GM21619 (cell line): Measurements from ENCODE around the gene PLEKHM3.
"Not testable (repeated sequence)": the region's sequence is repeated elsewhere in the genome, so short reads cannot be mapped to it uniquely, and the experiment has no call there.

Source experiments
- ATAC-seq: cut with Tn5 transposase; IDR thresholded peaks from one replicate; pipeline ENCODE4 v1.9.1; 2021; ENCODE audit not compliant: unreplicated experiment

PLEKHM3 gene

DNA sequence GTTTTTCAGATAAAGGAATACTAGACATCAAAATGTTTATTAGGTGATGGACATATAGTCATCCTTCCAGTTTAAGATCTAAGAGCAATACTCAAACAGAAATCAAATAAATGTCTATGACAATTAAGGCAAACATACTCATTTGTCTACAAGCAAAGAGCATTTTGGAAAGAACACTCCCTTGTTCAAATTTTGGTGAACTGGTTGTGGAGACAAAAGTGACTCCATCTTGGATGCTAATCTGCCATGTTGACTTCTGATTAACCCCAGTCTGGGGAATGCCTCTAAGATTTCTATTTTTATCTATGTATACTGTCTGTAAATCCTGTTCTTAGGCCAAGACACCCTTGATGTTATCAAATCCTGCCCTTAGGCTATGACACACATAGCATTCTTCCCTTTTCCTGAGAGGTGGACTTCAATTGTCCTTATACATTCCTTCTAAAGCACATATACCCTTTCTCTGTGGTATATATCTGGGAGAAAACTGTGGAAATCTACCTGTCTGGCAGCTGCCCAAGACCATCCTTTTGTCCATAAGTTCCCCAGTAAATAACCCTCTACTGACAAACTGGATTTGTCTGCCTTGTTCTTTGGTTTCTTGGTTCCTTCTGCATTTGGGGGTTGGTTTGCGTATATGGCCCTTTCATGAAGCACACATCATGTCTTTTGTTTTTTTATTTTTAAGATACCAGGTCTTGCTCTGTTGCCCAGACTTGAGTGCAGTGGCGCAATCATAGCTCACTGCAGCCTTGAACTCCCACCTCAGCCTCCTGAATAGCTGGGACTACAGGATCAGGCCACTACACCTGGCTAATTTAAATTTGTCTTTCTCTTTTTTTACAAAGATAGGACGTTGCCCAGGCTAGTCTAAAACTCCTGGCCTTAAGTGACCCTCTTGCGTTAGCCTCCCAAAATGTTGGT lies 12.5 kb upstream of the PLEKHM3 start:
- no peak for ATAC-seq

DNA sequence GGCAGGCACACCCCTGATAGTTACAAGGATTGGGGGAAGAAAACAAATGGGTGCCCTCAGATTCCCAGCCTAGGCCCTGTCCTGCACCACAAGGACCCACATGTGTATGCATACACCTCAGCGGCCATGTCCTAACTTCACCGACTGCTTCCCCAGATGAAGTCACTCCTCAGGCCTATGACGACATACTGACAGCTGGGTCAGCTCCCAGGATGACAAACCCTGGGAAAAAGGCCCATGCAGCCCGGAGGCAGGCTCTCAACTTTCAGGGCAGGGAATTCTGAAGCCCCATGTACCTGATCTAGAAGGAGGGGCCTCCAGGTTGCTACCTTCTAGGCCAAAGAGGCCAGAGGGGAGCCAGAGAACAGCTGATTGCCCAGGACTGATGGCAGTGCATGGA lies 11.0 kb upstream of the PLEKHM3 start:
- ATAC-seq, result no peak

DNA sequence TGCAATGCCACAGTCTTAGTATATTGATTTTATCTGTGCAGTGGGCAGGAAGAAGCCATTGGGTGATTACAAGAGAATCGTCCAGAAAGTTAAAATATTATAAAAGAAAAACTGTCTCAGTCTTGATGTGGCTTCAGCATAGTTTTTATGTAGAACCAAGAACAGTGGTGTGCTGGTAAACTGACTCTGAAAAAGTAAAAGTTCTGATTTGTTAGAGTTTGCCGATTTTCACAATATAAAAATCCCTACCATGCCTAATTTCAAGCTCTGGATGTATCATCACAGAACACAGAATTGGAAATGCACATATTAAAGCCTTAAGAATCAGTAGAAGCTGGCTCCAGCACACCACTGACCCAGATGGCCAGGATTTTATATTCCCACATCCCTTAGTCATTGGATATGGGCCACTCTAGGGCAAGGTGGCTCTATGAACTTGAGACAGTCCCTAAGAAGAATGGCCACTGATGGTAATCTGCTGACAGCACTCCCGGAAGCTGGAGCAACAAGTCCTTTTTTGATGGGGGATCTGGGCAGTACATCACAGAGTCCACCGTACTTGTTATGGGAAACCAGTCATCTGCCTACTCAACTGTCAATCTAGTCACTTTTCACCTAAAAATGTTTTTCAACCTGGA lies 9.3 kb upstream of the PLEKHM3 start:
- no peak for ATAC-seq

DNA sequence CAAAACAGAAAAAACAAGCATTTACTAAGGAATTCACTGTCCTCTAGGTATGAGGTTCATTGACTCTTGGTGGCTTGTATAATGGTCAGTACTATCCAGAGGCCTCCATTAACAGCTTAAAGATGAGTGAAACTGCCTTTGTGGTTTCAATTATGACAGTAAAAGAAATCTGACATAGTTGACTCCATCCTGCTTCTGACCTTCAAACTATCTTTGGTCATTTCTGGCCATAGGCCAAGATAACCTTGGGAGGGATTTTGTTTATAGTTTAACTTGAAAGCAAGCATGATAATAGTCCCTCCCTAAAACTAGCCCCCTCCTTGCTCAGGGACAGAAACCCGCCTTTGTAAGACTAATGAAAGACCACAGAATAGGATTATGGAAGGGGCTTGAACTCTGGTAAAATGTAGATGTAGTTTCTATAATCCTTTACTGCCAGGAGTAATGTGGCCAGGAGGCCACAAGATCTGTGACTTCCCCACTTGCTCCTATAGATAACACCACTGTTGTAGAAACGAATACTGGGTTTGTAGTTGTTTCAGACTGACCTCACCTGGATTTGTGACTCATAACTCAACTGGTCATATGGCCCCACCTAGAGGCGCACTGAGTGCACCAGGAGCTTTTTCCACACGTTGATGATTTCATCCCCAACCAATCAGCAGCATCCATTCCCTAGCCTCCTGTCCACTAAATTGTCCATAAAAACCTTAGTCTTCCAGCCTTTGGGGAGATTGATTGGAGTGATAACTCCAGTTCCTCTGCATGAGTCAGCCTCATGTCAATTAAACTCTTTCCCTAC lies 8.6 kb upstream of the PLEKHM3 start:
- peak; percentile 89 for ATAC-seq

DNA sequence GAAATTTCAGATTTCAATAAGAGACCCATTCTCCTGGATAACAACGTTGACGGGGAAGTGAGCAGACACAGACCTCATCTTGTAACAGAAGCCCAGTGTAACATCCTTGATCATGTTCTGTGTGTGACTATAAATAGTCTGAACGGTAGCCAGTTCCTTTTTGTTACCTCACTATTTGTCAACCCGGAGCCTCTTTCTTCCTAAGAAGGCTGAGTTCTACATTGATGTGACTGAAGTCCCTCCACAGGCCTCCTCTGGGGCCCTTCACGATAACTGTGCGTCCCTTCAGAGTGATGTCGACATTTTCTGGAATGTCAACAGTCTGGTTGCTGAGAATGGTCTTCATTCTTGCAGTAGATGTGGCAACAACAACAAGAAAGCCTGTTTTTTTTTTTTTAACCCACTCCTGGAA lies 6.3 kb upstream of the PLEKHM3 start:
- ATAC-seq, result no peak

DNA sequence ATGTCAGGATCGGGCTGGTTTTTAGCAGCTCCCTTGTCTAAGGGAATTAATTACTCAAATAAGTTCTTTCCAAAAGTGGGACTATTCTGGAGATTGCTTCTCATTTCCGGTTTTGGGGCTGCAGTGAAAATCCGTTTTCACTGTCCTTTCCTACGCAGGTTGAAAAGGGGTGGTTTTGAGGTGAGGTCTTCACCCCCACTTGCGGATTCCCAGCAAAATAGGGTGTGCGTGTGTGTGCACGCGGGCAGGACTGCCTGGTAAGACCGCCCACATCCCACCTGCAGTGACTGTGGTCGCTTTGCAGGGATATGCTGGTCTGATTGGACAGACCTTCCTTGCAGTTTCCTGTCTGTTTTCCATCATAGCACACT lies 472 bp upstream of the PLEKHM3 start:
- peak; percentile 13 for ATAC-seq

DNA sequence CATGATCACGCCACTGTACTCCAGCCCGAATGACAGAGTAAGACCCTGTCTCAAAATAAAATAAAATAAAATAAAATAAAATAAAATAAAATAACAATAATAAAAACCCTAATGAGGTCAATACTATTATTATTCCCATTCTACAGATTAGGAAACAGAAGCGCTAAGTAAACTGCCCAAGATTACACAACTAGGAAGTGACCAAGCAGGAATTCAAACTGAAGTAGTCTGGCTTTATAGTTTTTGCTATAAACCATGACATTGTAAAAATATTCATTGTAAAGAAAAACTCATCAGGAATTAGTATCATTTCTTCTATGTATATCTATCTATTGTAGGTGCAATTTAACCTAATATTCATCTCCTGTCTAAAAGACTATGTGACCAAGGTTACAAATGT lies 1.2 kb downstream of the PLEKHM3 start:
- no peak for ATAC-seq

DNA sequence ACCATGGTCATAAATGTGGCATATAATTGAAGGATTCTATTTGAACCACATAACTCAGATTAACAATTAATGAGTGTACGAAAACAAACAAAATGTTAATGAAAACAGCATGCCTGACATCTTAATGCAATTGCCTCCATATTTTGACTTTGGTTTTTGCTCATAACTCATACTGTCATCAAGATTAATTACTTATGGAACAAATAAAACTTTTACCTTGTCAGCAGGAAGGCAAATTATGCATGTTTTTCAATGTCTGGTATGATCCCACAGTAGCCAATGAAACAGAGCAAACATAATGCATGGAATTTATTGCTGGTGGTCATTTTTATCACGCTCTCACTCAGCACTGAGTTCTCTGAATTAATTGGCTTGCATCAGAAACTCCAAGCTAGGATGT lies 5.1 kb downstream of the PLEKHM3 start:
- no peak for ATAC-seq

DNA sequence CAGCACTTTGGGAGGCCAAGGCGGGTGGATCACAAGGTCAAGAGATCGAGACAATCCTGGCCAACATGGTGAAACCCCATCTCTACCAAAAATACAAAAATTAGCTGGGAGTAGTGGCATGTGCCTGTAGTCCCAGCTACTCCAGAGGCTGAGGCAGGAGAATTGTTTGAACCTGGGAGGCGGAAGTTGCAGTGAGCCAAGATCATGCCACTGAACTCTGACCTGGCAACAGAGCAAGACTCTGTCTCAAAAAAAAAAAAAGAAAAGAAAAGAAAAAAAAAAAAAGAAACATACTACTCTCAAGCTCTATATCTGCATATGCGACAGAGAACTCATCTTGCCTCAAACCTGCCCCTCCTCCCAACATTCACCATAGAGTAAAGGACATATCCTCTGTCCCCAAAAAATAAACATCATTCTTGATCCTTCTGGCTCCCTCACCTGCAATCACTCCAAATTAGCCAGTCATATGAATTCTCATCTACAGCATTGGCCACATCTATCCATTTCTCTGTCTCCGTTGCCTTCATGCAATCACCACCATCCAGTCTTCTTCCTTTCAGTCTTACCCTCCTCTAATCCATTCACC lies 7.1 kb downstream of the PLEKHM3 start:
- ATAC-seq, result not testable (repeated sequence)

DNA sequence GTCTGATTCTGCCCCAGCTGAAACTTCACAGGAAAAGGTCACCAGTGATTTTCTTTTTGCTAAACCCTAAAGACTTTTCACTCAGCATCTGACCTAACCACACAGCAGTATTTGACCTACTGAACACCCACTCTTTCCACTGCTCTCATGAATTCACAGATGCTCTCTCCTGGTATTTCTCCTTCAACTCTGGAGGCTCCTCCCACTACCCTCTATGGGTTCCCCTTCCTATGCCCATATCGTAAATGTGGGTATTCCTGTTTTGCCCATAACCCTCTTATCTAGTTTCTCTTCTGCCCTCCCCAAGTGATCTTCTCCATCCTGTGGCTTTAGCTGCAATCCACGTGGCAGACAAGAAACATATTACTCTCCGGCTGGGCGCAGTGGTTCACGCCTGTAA lies 7.6 kb downstream of the PLEKHM3 start:
- ATAC-seq, result no peak

DNA sequence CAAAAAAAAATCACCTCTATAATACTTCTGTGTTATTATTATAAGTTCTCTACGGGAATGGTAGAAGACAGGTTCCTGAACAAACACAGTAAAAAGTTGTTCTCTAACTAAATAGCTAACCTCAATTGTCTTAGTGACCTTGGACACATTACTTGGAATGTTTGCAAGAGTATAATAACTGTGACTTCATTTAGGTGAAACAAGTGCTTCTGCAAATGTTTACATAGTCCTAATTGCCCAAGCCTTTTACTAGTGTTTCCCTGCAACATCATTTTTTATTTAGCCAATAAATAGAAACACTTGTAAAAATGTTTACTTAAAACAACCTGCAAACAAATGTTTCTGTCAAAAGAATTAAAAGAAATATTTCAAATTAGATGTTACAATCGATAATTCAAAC lies 9.9 kb downstream of the PLEKHM3 start:
- ATAC-seq, result no peak

DNA sequence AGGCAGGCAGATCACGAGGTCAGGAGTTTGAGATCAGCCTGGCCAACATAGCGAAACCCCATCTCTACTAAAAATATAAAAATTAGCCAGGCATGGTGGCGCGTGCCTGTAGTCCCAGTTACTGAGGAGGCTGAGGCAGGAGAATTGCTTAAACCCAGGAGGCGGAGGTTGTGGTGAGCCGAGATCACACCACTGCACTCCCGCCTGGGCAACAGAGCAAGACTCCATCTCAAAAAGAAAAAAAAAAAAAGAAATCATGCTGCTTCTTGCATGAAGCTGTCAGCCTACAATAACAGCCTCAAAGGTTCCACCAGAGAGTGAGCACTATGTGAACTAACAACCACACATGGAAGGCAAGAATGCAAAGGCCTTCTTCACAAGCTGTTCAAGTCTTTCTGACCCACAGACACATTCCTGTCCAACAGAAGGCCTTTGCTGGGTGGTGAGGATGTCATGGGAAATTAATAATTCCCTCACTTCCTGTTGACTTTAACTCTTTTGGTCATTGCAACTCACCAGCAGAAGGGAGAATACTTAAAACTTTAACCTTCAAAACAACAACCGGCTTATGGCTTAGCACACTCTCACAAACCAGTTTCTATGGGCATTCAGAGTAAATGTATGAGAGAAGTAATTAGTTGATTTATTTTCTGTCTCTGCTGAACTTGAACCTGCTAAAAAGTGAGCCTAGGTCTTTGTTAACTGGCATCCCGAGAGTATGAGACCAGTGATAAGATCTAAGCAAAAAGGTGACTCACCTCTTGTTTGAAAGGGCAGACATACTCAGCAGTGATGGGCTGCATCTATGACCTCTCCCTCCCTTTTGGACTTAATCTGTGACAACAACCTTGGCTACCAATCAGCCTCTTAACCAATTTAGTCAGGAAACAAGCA lies 11.8 kb downstream of the PLEKHM3 start:
- ATAC-seq, result no peak

DNA sequence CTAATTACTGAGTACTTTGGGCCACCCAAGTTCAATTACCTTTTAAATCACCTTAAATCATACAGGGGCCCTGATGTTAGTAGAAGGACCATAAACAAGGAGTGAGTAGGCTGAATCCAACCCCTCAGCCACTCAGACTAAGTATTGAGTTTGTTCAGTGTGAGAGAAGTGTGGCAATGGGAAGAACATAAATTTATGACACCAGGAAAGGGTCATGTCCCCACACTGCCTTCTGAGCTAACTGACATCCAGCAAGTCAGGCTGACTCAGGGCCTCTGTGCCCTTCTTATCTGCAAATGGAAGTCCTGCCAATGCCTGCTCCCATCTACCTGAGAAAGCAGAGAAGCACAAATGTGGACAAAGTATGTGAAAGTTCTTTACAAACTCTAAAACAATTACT lies 12.9 kb downstream of the PLEKHM3 start:
- ATAC-seq, result no peak

DNA sequence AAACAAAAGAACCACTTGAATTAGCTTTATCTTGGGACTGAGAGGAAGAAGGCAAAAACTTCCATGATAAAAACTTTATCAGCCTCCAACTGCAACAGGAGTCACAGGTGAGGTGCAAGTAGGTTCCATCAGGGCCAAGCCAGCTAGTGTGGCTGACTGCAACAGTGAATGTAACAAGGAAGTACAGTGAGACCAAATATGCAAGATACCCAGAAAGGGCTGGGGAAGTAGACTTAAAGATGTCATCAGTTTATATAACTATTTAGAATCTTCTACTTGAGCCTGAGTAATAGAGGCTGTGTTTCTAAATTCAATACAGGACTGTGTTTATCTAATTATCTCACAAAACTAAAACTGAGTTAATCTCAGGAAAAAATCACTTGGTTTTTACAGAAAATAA lies 14.8 kb downstream of the PLEKHM3 start:
- ATAC-seq, result no peak

DNA sequence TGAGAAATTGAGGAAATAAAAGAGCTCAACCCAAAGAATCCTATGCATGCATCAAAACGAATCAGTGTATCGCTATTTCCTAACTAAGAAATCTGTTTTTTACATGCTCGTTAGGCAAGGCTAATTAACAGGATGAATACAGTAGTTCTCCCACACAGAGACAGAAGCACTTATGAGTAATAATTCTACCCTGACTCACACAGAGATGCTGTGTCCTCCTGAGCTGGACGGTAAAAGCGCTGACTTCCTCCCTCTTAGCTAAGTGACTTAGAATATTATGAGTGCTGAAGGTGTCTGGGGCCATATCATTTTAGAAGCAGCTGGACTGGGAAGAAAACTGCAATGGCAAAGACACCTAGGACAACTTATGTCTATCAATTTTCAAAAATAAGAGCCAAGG lies 18.5 kb downstream of the PLEKHM3 start:
- ATAC-seq, result no peak

DNA sequence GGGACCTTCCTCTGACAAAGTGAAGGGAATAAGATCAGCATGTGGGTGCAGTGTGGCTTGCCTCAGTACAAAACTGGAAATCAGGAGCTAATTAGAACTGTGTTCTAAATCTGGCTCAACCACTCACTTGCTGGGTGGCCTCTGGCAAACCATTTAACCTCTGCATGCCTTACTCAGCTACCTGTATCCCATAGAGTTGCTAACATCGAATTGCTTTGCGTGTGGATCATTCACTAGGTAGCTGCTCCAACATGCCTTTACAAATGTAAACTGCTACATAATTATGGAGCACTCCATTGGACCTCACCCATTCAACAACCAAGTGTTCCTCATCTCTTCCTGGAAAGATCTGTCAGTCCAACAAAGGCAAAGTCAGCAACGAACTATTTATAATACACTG lies 19.0 kb downstream of the PLEKHM3 start:
- no peak for ATAC-seq

DNA sequence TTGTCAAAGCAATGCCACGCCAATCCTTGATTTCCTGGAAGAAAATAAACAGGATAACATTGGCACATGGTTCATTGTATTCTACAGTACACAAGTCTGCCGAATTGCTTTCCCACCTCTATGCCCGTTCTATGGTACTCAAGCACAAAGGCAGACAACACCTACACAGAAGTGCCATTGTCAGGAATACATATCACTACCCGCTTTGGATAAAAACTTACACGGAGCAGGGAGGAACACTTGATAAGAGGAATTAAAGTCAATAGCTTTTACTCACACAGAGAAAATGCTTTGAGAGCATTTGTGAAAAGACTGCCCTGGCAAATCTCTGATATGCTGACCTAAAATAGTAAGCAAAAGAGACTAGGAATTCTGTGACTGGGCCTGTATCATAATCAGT lies 23.4 kb downstream of the PLEKHM3 start:
- ATAC-seq, result no peak

DNA sequence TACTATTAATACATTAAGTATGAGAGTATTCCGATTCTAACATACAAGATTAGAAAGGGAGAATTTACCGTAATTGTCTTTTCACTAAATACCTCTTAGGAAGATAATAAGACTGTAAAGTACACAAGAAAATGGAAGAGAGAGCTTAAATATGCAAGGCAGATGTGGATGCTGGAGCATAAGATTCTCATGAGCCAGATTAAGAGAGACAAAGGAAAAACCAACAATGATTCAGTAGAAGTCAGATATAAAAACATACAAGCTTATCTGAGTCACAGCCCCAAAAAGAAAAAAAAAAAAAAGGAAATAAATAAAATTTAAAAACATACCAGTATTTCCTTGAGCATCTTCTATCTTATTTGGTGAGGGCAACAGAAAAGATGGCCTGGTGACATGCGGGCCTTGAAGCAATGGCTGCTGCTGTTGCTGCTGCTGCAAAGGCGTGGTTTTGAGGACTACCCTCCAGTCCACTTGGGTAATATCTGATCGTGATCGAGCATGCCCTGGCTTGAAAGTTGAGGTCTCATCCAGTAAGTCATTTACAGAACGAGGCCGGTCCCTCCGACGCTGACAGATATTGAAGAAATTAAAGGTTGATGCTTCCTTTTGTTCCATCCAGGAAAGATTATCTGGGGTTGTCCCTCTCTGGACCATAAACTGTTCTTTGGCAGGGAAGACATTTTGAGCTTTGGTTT lies 24.5 kb downstream of the PLEKHM3 start:
- ATAC-seq, result no peak

DNA sequence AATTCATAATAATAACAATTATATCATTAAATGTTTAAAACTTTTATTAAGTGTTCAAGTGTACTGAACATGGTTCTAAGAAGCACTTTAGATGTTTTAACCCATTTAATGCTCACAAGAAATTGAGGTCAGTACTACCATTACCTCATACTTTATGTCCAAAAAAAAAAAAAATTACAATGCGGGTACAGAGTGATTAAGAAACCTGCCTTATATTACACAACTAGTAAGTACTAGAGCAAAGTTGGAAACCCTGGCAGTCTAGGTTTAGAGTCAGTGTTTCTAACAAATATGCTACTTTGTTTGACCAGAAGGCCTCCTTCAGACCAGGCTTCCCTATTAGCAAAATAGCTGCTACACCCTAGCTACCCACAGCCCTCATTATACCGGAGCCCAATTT lies 28.5 kb downstream of the PLEKHM3 start:
- ATAC-seq, result no peak

DNA sequence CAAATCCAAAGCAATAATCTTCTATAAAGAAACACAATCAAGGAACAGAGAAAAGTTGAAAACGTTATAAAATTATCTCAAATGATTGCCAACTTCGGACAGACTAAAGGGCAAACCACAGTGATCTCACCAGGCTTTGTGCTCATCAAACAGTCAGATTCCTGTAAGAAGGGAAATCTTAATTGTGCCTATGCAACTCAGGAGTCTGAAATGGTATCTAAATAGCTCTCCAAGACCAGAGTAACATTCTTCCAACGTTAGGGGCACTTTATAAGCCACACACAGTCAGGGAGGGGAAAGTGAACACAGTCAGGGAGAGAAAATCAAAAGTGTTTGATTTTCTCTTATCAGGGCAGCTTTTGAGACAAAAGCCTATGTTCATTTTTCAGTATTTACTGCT lies 29.4 kb downstream of the PLEKHM3 start:
- no peak for ATAC-seq
